ENCODE data around the gene RAB5B.

RAB5B gene

DNA sequence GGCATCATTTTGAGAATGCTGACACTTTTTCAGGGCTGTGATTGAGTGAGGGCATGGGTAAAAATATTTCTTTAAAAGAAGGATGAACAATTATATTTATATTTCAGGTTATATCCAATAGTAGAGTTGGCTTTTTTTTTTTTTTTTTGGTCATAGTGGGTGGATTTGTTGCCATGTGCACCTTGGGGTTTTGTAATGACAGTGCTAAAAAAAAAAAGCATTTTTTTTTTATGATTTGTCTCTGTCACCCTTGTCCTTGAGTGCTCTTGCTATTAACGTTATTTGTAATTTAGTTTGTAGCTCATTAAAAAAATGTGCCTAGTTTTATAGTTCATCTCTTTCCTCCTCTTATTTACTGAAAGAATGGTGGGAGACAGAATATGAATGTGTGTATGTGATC lies 1.4 kb upstream of the RAB5B start:
- TF ChIP-seq EZH2 (IDR thresholded peaks at IDR 0.05; ENCODE audit: borderline replicate concordance, low read length), result no peak
- TF ChIP-seq, protein P1, sequence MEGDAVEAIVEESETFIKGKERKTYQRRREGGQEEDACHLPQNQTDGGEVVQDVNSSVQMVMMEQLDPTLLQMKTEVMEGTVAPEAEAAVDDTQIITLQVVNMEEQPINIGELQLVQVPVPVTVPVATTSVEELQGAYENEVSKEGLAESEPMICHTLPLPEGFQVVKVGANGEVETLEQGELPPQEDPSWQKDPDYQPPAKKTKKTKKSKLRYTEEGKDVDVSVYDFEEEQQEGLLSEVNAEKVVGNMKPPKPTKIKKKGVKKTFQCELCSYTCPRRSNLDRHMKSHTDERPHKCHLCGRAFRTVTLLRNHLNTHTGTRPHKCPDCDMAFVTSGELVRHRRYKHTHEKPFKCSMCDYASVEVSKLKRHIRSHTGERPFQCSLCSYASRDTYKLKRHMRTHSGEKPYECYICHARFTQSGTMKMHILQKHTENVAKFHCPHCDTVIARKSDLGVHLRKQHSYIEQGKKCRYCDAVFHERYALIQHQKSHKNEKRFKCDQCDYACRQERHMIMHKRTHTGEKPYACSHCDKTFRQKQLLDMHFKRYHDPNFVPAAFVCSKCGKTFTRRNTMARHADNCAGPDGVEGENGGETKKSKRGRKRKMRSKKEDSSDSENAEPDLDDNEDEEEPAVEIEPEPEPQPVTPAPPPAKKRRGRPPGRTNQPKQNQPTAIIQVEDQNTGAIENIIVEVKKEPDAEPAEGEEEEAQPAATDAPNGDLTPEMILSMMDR (IDR thresholded peaks at IDR 0.05; ENCODE audit: low read length), result no peak
- Histone ChIP-seq H3K9me2 (ENCODE audit: low read depth, low read length) (no peaks in the 10 kb centered on the region), H3K27me3 (ENCODE audit: insufficient read depth, low read length) (no peaks in the 10 kb centered on the region), H3K4me3 (ENCODE audit: low read depth, low read length, poor library complexity, severe bottlenecking) (peak overlapping the region; percentile 71), H3K4me1 (ENCODE audit: insufficient read depth, low read length, severe bottlenecking) (peaks cover 31% of the 10 kb centered on the region), H3K9ac (ENCODE audit: low read length) (peak overlapping the region; percentile 76), H4K20me1 (ENCODE audit: insufficient read depth, low read length) (no peaks in the 10 kb centered on the region), H3K36me3 (ENCODE audit: insufficient read depth, low read length) (peaks cover 28% of the 10 kb centered on the region; the same call in 1 of the 2 replicates), H3K27ac (ENCODE audit: low read depth, low read length, poor library complexity, severe bottlenecking) (peak overlapping the region; percentile 47), H3K79me2 (ENCODE audit: insufficient read depth, low read length) (peaks cover 15% of the 10 kb centered on the region), H3F3A (ENCODE audit: insufficient read depth, low read length) (no peaks in the 10 kb centered on the region), H3K4me2 (ENCODE audit: low read length) (peak overlapping the region; percentile 85), H2AFZ (ENCODE audit: low read length) (no peak overlapping the region), H3K9me3 (ENCODE audit: low read length) (no peaks in the 10 kb centered on the region)

DNA sequence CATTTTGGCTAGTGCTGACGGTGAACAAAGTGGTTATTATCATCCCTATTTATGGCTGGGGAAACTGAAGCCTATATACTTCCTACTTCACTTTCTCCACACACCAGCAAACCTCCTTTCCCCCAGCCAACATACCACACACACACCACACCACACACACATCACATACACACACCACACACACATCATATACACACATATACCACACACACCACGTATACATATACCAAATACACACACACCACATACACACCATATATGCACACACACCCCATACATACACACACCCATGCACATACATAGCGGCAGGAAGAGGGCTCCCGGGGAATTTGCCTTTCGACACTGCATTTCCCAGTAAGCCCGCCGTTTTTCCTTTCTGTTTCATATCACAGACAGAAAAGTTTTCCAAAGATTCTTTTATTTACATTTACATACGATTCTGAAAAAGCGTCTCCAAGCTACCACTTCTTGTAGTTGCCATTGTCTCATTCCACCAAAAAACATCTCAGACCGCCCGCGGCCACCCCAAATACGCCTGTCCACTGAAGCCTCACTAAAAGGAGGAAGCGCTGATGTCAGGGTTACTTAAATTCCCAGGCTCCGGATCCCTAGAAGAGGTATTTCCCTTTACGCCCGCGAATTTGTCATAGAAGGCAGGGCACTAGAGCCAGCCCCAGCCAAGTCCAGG lies 823 bp upstream of the RAB5B start:
- no peaks in the 10 kb centered on the region for H4K20me1 ChIP-seq (ENCODE audit: insufficient read depth, low read length)
- H3K27ac ChIP-seq (ENCODE audit: low read depth, low read length, poor library complexity, severe bottlenecking), result peak overlapping the region; percentile 47
- peaks cover 25% of the 10 kb centered on the region for H3K4me1 ChIP-seq (ENCODE audit: insufficient read depth, low read length, severe bottlenecking)
- H3K79me2 ChIP-seq (ENCODE audit: insufficient read depth, low read length), result peaks cover 12% of the 10 kb centered on the region
- H3K9me3 ChIP-seq (ENCODE audit: low read length), result no peaks in the 10 kb centered on the region
- no peaks in the 10 kb centered on the region for H3F3A ChIP-seq (ENCODE audit: insufficient read depth, low read length)
- H3K9me2 ChIP-seq (ENCODE audit: low read depth, low read length), result no peaks in the 10 kb centered on the region
- H3K27me3 ChIP-seq (ENCODE audit: insufficient read depth, low read length), result no peaks in the 10 kb centered on the region
- no peak for TF ChIP-seq EZH2 (IDR thresholded peaks at IDR 0.05; ENCODE audit: borderline replicate concordance, low read length)
- TF ChIP-seq, protein P1 (IDR thresholded peaks at IDR 0.05; ENCODE audit: low read length), result no peak
- peak overlapping the region; percentile 71 for H3K4me3 ChIP-seq (ENCODE audit: low read depth, low read length, poor library complexity, severe bottlenecking)
- peaks cover 28% of the 10 kb centered on the region; the same call in 1 of the 2 replicates for H3K36me3 ChIP-seq (ENCODE audit: insufficient read depth, low read length)
- peak overlapping the region; percentile 76 for H3K9ac ChIP-seq (ENCODE audit: low read length)
- peak overlapping the region; percentile 85 for H3K4me2 ChIP-seq (ENCODE audit: low read length)
- no peak overlapping the region for H2AFZ ChIP-seq (ENCODE audit: low read length)

DNA sequence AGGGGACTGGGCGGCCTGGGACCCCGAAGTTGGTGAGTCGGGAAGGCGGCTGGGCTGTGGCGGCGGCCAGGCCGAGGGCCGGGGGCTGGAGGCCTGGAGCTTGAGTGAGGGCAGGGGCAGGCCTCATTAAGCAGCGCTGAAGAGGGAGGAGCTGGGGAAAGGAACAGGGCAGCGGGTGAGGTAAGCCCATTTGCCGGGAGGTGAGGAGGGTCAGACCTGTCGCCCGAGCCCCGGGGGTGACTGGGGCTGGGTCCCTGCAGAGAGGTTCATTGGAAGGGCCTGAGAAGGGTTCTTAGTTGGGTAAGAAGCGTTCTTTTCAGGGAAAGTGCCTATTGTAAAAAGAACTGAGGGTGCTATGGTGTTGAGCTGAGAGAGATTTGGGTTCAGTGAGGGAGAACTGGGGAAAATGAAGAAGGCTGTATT lies 441 bp downstream of the RAB5B start:
- H3K27ac ChIP-seq (ENCODE audit: low read depth, low read length, poor library complexity, severe bottlenecking), result peak overlapping the region; percentile 58
- H3K27me3 ChIP-seq (ENCODE audit: insufficient read depth, low read length), result no peaks in the 10 kb centered on the region
- H3K9ac ChIP-seq (ENCODE audit: low read length), result peak overlapping the region; percentile 92
- peaks cover 21% of the 10 kb centered on the region for H3K4me1 ChIP-seq (ENCODE audit: insufficient read depth, low read length, severe bottlenecking)
- H3K36me3 ChIP-seq (ENCODE audit: insufficient read depth, low read length), result peaks cover 31% of the 10 kb centered on the region; the same call in 1 of the 2 replicates
- H4K20me1 ChIP-seq (ENCODE audit: insufficient read depth, low read length), result no peaks in the 10 kb centered on the region
- H3K9me2 ChIP-seq (ENCODE audit: low read depth, low read length), result no peaks in the 10 kb centered on the region
- H3F3A ChIP-seq (ENCODE audit: insufficient read depth, low read length), result no peaks in the 10 kb centered on the region
- H3K4me2 ChIP-seq (ENCODE audit: low read length), result peak overlapping the region; percentile 81
- H3K4me3 ChIP-seq (ENCODE audit: low read depth, low read length, poor library complexity, severe bottlenecking), result peak overlapping the region; percentile 89
- H3K9me3 ChIP-seq (ENCODE audit: low read length), result no peaks in the 10 kb centered on the region
- no peak overlapping the region for H2AFZ ChIP-seq (ENCODE audit: low read length)
- TF ChIP-seq, protein P1 (IDR thresholded peaks at IDR 0.05; ENCODE audit: low read length), result no peak
- no peak for TF ChIP-seq EZH2 (IDR thresholded peaks at IDR 0.05; ENCODE audit: borderline replicate concordance, low read length)
- H3K79me2 ChIP-seq (ENCODE audit: insufficient read depth, low read length), result peaks cover 12% of the 10 kb centered on the region

Measured in OCI-LY1 (cell line).